Lower leg skin (tissue), 4 donors: ENCODE data around the gene TESMIN. TPM values are rescaled to one million over a fixed set of nuclear protein-coding genes. Genes with fewer than 3 reads are reported as not detected.

ENCODE experiments used
- DNase-seq, 2 donors: peaks; one replicate each; pipeline ENCODE4 v3.0.0-alpha.2; 2019; ENCODE audit warnings: low spot score in 2 of 2
- H3K4me3 ChIP-seq: fragments of 200-600 bp; sonication (generic); 2 replicates; pipeline ENCODE4 v1.5.1; 2017; ENCODE audit warnings: mild to moderate bottlenecking, low read depth; ENCODE audit not compliant: poor library complexity, severe bottlenecking
- POLR2A ChIP-seq, 2 donors: fragments of 450-650 bp; IDR thresholded peaks; one replicate each; pipeline ENCODE4 v1.6.1; 2016 to 2017; ENCODE audit warnings: antibody characterized with exemption in 2 of 2, mild to moderate bottlenecking in 1 of 2, moderate library complexity in 1 of 2
- WGBS, 2 donors: methylation state at CpG; one replicate each; pipeline ENCODE4 v1.1.5; 2018; 5-methylcytosine and 5-hydroxymethylcytosine counted together
- intact Hi-C: fragments of 100-400 bp; cut with DNase I; formaldehyde crosslinking; loops from one replicate; pipeline ENCODE4 v1.15.0; 2023; ENCODE audit warnings: low total_unique reads
- total RNA-seq, 4 donors: library from RNA; depleted of rRNA; stranded (reverse); fragments of >200 nt; gene quantifications; one replicate each; pipeline ENCODE4 v1.1.0, GENCODE V29; 2016
- TF ChIP-seq, protein P1 (sequence below), 3 donors: fragments of 450-650 bp; IDR thresholded peaks; one replicate each; pipeline ENCODE4 v1.5.1; 2016; ENCODE audit warnings: antibody characterized with exemption in 3 of 3, mild to moderate bottlenecking in 3 of 3, moderate library complexity in 2 of 3

TESMIN gene
- total RNA-seq, 4 donors from 2014 or later = 1.3 to 3.9 (median 2.0) TPM

DNA sequence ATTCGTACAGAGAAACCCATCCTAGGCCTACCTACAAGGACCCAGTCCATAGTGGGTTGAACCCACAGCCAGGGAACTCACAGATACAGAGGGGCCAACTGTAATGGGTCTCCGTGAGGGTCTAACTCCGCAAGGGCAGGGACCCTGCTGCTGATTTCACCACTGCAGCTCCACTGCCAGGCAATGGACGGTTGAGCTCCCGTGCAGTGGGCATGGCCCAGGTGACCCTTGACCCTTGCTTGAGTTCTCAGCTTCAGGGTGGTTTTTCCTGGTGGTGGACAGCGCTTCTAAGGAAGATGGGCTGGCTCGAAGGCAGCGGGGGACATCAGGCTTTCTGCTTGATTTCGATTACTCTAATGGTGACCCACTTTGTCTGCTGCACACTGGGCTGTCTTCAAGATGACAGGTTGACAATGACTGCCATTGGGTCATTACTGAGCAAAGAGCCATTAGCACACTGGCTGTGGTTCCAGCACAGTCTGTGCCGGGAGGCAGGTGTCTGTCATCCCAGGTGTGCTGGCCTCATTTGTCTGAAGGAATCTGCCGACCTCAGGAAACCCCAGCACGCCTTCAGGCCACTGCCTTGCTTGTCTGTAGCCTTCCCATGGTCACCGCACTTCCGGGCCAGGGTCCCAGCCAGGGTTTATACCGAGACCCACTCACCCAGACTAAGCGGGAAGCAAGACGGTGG lies 70.6 kb downstream of the TESMIN start:
- no peak overlapping the region for H3K4me3 ChIP-seq
- 80 to 82% methylated on average over 17 of the region's 17 CpGs for WGBS, 2 donors
- DNase-seq = peak in 1 of 2 donors; percentile 66
- TF ChIP-seq, protein P1, sequence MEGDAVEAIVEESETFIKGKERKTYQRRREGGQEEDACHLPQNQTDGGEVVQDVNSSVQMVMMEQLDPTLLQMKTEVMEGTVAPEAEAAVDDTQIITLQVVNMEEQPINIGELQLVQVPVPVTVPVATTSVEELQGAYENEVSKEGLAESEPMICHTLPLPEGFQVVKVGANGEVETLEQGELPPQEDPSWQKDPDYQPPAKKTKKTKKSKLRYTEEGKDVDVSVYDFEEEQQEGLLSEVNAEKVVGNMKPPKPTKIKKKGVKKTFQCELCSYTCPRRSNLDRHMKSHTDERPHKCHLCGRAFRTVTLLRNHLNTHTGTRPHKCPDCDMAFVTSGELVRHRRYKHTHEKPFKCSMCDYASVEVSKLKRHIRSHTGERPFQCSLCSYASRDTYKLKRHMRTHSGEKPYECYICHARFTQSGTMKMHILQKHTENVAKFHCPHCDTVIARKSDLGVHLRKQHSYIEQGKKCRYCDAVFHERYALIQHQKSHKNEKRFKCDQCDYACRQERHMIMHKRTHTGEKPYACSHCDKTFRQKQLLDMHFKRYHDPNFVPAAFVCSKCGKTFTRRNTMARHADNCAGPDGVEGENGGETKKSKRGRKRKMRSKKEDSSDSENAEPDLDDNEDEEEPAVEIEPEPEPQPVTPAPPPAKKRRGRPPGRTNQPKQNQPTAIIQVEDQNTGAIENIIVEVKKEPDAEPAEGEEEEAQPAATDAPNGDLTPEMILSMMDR (IDR thresholded peaks at IDR 0.05) = no peak
- TF ChIP-seq POLR2A (IDR thresholded peaks at IDR 0.05) = no peak
- intact Hi-C loops = no loop called here

DNA sequence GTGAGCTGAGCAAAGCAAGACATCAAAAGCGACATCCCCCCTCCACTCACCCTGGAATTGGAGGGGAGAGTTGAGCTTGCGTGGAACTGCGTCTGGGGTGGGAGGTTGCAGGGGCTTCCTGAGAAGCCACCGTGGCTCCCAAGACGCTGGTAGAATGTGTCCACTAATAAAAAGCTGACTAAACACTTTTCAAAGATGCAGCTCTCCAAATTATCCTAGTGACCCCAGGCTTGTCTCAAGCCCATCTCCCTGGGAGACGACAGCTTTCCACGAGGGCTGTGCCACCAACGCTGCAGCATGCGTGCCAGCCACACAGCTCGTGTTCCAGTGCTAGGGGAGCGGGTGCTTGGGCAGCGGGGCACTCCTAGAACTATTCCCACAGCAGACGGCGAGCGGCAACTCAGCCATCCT lies 73.3 kb downstream of the TESMIN start:
- WGBS, 2 donors = 78 to 86% methylated on average over 14 to 15 of the region's 15 CpGs
- DNase-seq = no peak
- TF ChIP-seq, protein P1 (IDR thresholded peaks at IDR 0.05) = no peak
- TF ChIP-seq POLR2A (IDR thresholded peaks at IDR 0.05) = no peak
- intact Hi-C loops = no loop called here
- no peak overlapping the region for H3K4me3 ChIP-seq

DNA sequence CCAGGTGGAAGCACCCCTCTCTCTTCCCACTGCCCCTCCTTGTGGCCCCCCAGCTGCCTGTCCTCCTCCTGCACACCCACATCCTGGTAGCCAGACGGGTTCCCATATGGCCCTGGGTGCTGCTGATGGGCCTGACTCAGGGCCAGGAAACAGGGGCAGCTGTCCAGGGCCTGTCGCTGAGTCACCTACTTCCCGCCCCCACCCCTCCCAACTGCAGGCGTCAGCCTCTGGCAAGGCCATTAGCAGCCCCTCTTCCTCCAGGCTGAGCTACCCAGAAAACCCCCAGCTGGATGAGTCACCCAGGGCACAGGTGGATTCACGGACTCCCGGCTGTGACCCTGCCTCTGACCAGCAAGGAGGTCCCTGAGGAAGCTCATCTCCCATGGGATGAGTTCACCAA lies 73.9 kb downstream of the TESMIN start:
- H3K4me3 ChIP-seq = no peak overlapping the region
- TF ChIP-seq, protein P1 (IDR thresholded peaks at IDR 0.05) = no peak
- TF ChIP-seq POLR2A (IDR thresholded peaks at IDR 0.05) = no peak
- no peak for DNase-seq
- intact Hi-C loops = no loop called here
- 10 to 16% methylated on average over 6 of the region's 6 CpGs for WGBS, 2 donors

DNA sequence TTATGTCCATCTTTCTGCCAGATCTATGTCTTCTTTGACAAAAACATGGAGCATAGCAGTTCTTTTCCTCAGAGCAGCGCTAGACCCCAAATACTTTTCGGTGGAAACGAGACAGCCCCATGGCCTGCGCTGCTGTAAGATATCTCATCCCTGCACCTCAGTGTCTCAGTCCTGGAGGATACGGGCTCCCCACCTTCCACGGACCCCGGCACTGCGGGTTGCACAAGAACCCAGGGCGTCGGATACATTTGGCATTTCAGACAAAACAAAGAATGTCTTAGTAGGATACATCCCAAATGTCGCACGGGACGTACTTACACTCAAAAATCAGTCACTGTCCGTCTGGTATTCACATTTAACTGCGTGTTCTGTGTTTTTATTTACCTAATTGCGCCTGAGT lies 76.9 kb downstream of the TESMIN start:
- 94 to 96% methylated on average over 16 of the region's 16 CpGs for WGBS, 2 donors
- no peak for DNase-seq
- intact Hi-C loops = no loop called here

DNA sequence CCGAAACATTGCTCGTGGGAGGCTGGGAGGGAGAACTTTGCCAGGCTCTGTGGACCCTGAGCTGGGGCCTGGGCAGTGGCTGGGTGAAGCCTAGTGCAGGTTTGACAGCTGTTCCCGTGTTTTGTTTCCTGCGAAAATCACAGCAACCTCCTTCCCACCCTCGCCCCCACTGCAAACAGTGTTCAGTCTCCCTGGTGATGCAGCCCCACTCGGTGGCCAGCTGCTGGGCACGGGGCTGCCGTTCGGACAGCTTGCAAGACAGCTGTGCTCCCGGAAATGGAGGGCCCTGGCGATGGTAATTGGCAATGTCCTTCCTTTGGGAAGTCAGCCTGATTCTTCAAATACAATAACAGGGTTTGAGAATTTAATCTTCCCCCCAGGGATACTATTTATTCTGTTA lies 77.3 kb downstream of the TESMIN start:
- 90 to 93% methylated on average over 11 of the region's 11 CpGs for WGBS, 2 donors
- intact Hi-C loops = no loop called here
- TF ChIP-seq, protein P1 (IDR thresholded peaks at IDR 0.05) = no peak
- TF ChIP-seq POLR2A (IDR thresholded peaks at IDR 0.05) = no peak
- DNase-seq = no peak
- no peak overlapping the region for H3K4me3 ChIP-seq

More for the DNA sequence above, 76.9 kb downstream of the TESMIN start:
- no peak overlapping the region for H3K4me3 ChIP-seq
- TF ChIP-seq POLR2A (IDR thresholded peaks at IDR 0.05) = no peak
- TF ChIP-seq, protein P1 (IDR thresholded peaks at IDR 0.05) = no peak
